Brain microvascular endothelial cell (primary cell): Measurements from ENCODE around the gene SOST.

Source experiments
- DNase-seq: peaks from one replicate; pipeline ENCODE4 v3.0.0-alpha.2; 2020
- H3K27ac ChIP-seq: fragments of 250-450 bp; sonication (Bioruptor Pico); 2 replicates; pipeline ENCODE4 v1.5.1; 2020; ENCODE audit warnings: mild to moderate bottlenecking, moderate library complexity
- H3K27me3 ChIP-seq: fragments of 250-450 bp; sonication (Bioruptor Pico); replicated peaks from 2 replicates; pipeline ENCODE4 v1.5.1; 2020; ENCODE audit warnings: mild to moderate bottlenecking
- H3K36me3 ChIP-seq: fragments of 250-450 bp; sonication (Bioruptor Pico); replicated peaks from 2 replicates; pipeline ENCODE4 v1.5.1; 2020; ENCODE audit warnings: mild to moderate bottlenecking
- H3K4me3 ChIP-seq: 2 replicates; pipeline ENCODE4 v1.5.1; 2011; ENCODE audit warnings: low read depth, mild to moderate bottlenecking, control low read depth, low read length, moderate library complexity
- in situ Hi-C: cut with HindIII; loops from 2 replicates; pipeline ENCODE4 v1.10.0; 2017; ENCODE audit warnings: low sequenced_read_pairs, low pct_ligation_motif_present
- TF ChIP-seq, protein P1 (sequence below): IDR thresholded peaks from 2 replicates; pipeline ENCODE4 v1.5.1; 2011; ENCODE audit warnings: low read depth, mild to moderate bottlenecking, moderate library complexity, low read length, control low read depth, inconsistent platforms; ENCODE audit errors: missing control alignments

Gene SOST

GRCh38 chr17:43758497-43759174 lies at the start of gene SOST:
SOST (minus strand) TSS chr17:43758791; CDS start chr17:43758741, 50 bp downstream.
- in situ Hi-C loops, result loop anchor here (10.0 kb wide), 1 partner anchor 64 kb away; no protein-coding TSS in a partner anchor
- H3K36me3 ChIP-seq, result no peaks in the 10 kb centered on the region
- no peak for DNase-seq
- no peak within 1 kb of the TSS for H3K27ac ChIP-seq
- TF ChIP-seq, protein P1, sequence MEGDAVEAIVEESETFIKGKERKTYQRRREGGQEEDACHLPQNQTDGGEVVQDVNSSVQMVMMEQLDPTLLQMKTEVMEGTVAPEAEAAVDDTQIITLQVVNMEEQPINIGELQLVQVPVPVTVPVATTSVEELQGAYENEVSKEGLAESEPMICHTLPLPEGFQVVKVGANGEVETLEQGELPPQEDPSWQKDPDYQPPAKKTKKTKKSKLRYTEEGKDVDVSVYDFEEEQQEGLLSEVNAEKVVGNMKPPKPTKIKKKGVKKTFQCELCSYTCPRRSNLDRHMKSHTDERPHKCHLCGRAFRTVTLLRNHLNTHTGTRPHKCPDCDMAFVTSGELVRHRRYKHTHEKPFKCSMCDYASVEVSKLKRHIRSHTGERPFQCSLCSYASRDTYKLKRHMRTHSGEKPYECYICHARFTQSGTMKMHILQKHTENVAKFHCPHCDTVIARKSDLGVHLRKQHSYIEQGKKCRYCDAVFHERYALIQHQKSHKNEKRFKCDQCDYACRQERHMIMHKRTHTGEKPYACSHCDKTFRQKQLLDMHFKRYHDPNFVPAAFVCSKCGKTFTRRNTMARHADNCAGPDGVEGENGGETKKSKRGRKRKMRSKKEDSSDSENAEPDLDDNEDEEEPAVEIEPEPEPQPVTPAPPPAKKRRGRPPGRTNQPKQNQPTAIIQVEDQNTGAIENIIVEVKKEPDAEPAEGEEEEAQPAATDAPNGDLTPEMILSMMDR, result no peak
- peaks cover 28% of the 10 kb centered on the region for H3K27me3 ChIP-seq
- H3K4me3 ChIP-seq, result no peak within 1 kb of the TSS

DNA sequence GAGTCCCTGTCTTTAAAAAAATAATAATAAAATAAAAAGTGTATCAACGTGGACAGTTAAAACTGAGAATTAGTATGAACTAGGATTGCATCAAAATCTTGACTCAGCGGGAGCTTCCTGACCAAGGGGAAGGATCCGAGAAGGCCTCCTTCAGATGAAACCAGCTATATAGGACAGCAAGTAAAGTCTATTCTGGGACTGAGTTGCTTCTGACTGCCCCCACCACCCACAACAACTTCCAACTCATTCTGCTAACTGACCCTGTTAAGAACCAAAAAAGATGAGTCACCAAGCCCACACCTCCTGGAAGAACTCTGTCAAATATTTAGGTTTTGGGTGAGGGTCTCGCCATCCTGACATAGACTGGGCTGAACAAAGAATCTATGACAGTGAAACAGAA lies 49.5 kb upstream of the SOST start:
- H3K4me3 ChIP-seq, result no peak overlapping the region
- TF ChIP-seq, protein P1, result no peak
- in situ Hi-C loops, result no loop called here
- DNase-seq, result no peak
- H3K27ac ChIP-seq, result no peak overlapping the region
- no peaks in the 10 kb centered on the region for H3K27me3 ChIP-seq
- peaks cover 16% of the 10 kb centered on the region for H3K36me3 ChIP-seq

GRCh38 chr17:43805117-43805516 lies 46.5 kb upstream of the SOST start:
- in situ Hi-C loops, result no loop called here
- Histone ChIP-seq H3K36me3 (peaks cover 11% of the 10 kb centered on the region), H3K27me3 (no peaks in the 10 kb centered on the region), H3K4me3 (no peak overlapping the region), H3K27ac (no peak overlapping the region)
- TF ChIP-seq, protein P1, result no peak
- no peak for DNase-seq

GRCh38 chr17:43803758-43804157 lies 45.2 kb upstream of the SOST start:
- H3K4me3 ChIP-seq, result no peak overlapping the region
- H3K27me3 ChIP-seq, result no peaks in the 10 kb centered on the region
- H3K36me3 ChIP-seq, result peaks cover 9% of the 10 kb centered on the region
- TF ChIP-seq, protein P1, result no peak
- no peak overlapping the region for H3K27ac ChIP-seq
- in situ Hi-C loops, result no loop called here
- DNase-seq, result no peak

GRCh38 chr17:43801844-43802243 lies 43.3 kb upstream of the SOST start:
- no peaks in the 10 kb centered on the region for H3K27me3 ChIP-seq
- TF ChIP-seq, protein P1, result no peak
- H3K36me3 ChIP-seq, result peaks cover 3% of the 10 kb centered on the region
- in situ Hi-C loops, result no loop called here
- no peak overlapping the region for H3K4me3 ChIP-seq
- no peak for DNase-seq
- H3K27ac ChIP-seq, result no peak overlapping the region

DNA sequence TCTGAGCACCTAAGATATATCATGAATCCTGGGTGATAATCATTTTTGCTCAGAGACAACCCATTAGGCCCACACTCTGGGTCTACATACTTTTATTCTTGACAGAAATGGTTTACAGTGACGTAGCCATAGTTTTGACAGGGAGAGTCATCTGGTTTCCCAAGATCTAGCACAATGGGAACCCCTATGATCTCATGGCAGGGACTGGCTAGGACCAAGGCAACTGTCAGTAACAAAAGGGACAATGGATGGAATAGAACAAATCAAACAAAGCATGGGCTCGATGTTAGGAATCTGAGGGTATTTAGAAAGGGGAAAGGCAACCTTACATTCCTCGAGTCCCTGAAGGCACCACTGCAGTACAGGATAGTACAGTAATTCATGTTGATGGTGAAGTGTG lies 42.1 kb upstream of the SOST start:
- H3K27me3 ChIP-seq, result no peaks in the 10 kb centered on the region
- in situ Hi-C loops, result no loop called here
- peaks cover 3% of the 10 kb centered on the region for H3K36me3 ChIP-seq
- no peak for DNase-seq
- H3K4me3 ChIP-seq, result no peak overlapping the region
- TF ChIP-seq, protein P1, result no peak
- H3K27ac ChIP-seq, result no peak overlapping the region
